HG02870 (cell line): ENCODE results near the gene CDC42BPA.

Source experiments
- ATAC-seq: cut with Tn5 transposase; IDR thresholded peaks from one replicate; pipeline ENCODE4 v1.9.1; 2021; ENCODE audit warnings: mild to moderate bottlenecking, moderate library complexity; ENCODE audit not compliant: unreplicated experiment

CDC42BPA gene

DNA sequence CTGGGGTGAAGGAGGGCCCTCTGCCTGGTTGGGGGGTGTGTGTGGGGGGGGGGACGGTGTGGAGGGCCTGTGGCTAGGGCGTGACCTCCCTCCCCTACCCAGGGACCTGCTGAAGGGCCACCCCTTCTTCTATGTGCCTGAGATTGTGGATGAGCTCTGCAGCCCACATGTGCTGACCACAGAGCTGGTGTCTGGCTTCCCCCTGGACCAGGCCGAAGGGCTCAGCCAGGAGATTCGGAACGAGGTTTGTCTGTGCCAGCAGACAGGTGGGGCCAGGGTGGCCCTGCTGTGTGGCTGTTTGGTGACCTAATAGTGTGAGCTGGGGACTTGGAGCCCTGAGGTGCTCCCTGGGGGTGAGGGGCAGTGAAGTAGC, 334.3 kb downstream of the CDC42BPA start:
- ATAC-seq: no peak

- ATAC-seq: no peak
Measured at GRCh38 chr1:226983247-226983991, 334.9 kb downstream of the CDC42BPA start.

DNA sequence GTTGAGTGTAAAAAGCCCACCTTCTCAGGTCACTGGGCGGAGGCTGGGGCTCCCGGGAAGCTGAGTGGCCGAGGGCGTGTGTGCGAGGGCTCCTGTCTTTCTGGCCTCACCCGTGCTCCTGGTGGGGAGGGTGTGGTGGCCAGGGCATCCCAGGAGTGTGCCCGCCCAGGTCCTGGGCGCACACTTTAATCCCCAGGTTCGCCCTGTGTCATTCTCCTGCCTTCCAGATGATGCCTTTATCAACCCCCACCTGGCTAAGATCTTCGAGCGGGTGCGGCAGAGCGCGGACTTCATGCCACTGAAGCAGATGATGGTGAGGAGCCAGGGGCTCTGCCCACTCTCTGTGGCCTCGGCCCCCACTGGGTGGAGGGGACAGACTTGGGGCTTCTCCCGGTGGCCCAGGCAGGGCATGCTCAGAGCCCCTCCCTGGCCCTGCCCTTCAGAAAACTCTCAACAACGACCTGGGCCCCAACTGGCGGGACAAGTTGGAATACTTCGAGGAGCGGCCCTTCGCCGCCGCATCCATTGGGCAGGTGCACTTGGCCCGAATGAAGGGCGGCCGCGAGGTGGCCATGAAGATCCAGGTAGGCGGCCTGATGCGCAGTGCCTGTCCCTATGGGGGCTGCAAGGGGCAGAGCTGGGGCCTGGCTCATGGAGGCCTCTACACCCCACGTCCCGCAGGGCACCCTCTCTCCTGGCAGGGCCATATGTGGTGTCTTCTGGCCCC, 335.7 kb downstream of the CDC42BPA start:
- ATAC-seq: no peak

DNA sequence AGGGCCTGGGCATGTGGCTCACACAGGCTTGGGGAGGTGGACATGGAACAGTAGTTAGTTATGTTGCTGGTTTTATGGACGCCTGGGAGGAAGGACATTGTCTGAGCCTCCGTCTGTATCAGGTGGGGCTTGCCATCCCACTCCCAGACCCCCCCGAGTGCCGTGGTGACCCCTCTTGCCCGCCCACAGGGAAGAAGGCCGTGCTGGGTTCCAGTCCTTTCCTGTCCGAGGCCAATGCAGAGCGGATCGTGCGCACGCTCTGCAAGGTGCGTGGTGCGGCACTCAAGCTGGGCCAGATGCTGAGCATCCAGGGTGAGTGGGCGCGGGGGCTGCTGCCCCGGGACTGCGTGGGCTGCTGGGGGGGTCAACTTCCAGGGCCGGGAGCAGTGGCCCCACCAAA, 336.5 kb downstream of the CDC42BPA start:
- ATAC-seq: no peak

DNA sequence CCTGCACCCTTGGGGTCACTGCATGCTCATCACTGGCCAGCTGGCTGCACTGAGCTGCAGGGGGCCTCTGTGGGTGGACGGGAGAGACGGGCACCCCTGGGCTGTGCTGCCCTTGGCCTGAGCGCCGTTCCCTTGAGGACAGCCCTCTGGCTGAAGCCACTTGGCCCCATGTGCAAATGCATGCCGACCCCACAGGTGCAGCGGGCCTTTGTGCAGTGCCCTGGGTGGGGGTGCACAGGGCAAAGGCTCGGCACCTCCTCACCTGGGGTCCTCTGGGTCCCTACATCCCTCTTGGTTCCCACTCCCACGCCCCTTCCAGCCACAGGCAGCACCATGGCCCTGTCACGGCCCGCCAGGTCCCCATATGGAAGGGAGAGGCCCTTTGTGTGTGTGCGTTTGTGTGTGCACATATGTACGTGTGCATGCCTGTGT, 336.9 kb downstream of the CDC42BPA start:
- no peak for ATAC-seq

DNA sequence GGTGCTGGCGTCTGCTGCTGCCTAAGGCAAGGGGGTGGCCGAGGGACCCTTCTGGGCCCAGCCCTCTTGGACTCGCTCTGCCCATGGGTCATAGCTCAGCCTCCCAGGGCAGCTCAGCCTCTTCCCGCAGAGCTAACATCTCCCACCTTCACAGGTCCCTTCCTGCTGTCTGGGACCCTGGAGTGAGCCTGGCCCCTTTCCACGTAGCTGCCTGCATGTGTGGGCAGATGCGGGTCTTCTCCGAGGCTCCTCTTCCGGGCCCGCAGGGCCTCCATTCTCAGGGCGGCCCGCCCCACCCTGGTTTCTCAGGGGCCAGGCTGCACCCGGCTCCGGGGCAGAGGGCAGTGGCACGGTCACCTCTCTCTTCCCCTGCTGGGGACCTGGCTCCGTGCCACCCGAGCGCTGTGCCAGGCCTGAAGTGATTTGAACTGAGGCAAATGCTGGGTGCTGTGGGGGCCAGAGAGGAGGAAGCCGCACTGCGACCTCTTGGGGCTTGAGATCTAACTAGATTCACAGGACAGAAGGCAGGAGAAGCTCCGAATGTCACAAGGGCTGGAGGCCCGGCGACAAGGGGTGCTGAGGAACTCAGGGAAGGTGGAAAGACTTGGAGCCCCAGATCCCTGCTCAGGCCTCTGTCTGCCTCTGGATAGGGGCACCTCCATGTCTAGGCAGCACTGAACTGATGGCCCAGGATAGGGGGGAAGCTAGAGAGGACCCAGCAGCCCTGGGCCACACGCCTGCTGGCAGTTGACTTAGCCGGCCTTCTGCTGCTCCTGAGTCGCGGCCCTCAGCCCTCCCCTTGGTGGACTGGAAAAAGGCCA, 337.5 kb downstream of the CDC42BPA start:
- no peak for ATAC-seq

GRCh38 chr1:226980122-226980560, 338.2 kb downstream of the CDC42BPA start:
- no peak for ATAC-seq

DNA sequence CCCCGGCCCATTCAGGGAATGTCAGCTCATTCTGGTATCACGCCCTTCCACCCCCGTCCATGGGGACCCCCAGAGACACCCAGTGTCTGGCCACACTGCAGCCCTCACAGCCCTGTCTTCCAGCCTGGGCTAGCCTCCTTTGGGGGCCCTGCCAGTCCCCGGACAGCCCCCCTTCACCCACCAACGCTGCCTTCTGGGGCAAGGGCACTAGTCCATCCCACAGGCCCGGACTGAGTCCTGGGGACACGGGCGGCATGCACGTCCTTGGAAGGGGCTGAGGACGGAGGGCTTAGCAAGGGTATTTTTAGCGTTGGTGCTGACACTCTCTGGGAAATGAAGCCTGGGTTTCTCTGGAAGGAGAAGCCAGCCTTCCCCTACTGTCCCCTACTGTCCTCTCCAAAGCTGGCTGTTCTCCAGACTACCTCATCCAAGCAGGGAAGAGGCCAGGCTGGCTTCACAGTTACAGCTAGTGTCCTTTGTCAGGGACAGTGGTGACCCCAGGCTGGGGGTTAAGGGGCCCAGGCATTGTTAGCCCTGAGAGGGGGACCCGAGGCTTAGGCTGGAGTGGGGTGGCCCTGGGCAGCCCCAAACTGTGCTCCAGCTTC, 338.7 kb downstream of the CDC42BPA start:
- ATAC-seq: no peak

DNA sequence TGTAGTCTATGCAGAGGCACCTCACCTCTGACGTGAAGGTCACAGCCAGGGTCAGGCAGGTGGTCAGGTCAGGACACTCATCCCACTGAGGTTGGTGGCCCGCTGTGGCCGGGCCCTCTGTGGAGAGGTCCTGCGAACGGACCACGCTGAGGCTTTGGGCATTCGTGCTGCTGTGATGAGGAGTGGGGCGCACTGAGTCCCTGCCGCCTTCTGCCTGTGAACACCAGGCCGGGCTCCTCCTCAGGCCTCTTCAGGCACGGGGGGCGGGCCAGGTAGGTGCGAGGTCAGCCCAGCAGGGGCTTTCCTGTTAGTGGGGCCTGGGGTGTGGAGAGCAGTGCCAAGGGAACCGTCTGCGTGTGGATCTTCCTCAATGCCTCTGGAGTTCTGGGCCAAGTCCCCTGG, 339.2 kb downstream of the CDC42BPA start:
- no peak for ATAC-seq

- no peak for ATAC-seq
Measured at GRCh38 chr1:226978432-226979114, 339.7 kb downstream of the CDC42BPA start.

DNA sequence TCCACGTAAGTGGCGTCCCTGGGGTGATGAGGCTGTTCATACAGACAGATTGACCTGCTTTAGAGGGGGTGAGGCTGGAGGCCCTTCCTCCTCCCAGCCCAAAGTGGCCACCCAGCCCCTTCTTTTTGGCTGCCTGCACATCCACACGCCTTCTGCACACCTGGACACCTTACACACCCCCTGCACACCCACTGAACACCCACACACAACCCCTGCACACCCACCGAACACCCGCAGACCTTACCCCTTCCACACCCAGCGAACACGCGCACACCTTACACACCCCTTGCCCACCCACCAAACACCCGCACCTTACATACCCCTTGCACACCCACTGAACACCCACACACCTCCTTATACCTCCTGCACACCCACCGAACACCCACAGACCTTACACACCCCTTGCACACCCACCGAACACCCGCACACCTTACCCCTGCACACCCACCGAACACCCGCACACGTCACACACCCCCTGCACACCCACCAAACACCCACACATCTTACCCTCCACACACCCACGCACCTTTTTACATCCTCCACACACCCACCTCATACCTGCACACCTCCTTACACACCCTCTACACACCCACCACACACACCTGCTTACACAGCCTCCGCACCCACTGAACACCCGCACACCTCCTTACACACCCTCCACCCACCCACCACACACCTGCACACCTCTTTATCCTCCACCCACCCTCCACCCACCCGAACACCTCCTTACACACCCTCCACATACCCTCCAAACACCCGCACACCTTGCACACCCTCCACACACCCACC, 340.5 kb downstream of the CDC42BPA start:
- no peak for ATAC-seq

GRCh38 chr1:226976978-226977642, 341.2 kb downstream of the CDC42BPA start:
- no peak for ATAC-seq

- no peak for ATAC-seq
Measured at GRCh38 chr1:226976276-226976977, 341.9 kb downstream of the CDC42BPA start.

GRCh38 chr1:226975259-226976250, 342.7 kb downstream of the CDC42BPA start:
- no peak for ATAC-seq

DNA sequence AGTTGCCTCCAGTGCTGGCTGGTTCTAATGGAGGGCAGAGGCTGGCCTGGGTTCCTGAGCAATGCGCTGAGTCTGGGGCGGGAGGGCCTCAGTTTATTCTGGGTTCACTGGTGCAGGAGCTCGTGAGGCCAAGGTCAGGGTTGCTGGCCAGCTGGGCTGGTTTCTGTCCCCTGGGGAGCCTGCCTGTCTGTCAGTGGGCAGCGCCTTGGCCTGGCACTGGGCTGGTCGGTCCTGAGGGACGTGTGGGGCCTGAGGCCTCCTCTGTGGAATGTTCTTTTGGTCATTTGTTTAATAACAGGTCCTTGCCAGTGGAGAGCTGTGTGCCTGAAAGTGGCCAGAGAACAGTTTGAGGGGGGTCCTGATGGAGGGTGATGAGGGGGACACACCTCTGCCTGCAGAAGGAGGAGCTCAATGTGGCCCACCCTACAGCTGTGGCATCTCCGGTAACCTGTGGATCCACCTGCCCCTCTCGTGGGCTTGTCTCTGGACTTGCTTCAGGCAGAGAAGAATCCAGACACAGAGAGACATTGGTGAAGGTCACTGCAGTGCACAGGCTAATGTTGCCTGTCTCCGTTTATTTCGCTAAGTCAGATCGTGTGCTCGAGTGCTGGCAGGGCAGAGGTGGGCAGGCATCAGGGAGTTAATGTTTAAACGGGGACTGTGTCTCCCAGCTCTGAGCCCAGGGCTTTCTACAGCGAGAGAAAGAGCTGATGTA, 343.6 kb downstream of the CDC42BPA start:
- no peak for ATAC-seq

- no peak for ATAC-seq
Measured at GRCh38 chr1:226973898-226974543, 344.3 kb downstream of the CDC42BPA start.
